ENCODE measurements around the gene PROSER2. TPM values are rescaled to one million over a fixed set of nuclear protein-coding genes. Genes with fewer than 3 reads are reported as not detected.
A peak's percentile ranks its signal among the peaks of the same experiment; 100 is the strongest.

PROSER2 gene
- total and polyA plus RNA-seq, 9 of the 15 experiments (the other 6 are each of a cell fraction or from before 2014, with no cell fraction given) = 0.62 to 14.8 (median 2.9) TPM

DNA sequence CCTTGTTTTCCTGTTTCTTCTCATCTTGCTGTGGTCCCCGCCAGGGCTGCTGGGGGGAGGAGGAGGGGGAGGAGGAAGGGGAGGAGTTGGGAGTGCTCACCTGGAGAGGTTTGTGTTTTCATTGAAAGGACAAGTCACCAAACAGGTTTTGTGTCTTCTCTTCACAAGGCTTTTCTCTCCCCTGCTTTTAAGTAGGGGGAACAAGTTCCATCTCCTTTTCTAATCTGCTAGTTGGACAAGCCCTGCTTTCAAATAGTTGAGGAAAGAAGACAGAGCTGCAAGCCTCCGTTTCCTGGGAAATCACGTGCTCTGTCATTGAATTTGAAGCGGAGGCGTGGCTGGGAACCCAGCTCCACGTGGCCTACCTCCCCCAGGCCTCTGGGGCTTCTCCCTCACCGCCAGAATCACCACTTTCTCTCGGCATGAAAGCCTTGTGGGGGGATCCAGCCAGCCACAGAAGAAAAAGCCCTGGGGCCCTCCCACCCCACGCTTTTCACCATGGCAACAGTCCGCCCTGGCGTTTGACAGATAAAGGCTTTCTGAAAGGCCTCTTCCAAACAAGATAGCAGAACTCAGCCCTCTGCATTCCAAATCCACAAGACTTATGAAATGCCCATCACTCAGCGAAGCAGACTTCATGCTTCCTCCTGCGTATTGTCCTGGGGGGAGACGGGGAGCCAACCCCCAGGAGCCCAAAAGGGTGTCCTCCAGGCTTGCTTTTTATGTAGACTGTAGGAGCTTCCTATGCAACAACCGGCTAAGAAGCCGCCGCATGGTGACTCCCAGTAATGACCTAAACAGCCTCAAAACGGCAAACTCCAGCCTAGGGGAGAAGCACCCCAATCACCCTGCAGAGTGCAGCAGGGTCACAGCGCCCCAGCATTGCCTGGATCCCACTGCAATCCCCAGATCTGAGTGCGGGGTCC lies 51.7 kb downstream of the PROSER2 start (continued):
- TF ChIP-seq, protein P1, sequence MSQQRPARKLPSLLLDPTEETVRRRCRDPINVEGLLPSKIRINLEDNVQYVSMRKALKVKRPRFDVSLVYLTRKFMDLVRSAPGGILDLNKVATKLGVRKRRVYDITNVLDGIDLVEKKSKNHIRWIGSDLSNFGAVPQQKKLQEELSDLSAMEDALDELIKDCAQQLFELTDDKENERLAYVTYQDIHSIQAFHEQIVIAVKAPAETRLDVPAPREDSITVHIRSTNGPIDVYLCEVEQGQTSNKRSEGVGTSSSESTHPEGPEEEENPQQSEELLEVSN (IDR thresholded peaks at IDR 0.05; ENCODE audit: borderline replicate concordance in 1 of 2, extremely low read depth in 1 of 2, insufficient read depth in 1 of 2, insufficient read length in 1 of 2, low read depth in 1 of 2, low read length in 1 of 2, poor library complexity in 1 of 2, severe bottlenecking in 1 of 2) = peak; percentile 61 to 92
- TF ChIP-seq ETV1 (tag; conservative IDR thresholded peaks at IDR 0.05; ENCODE audit: low read depth) = 0 out of 2 replicates have a peak, but pooled peaks have one; percentile 31
- no peak for TF ChIP-seq PHF8 (IDR thresholded peaks at IDR 0.05; ENCODE audit: borderline replicate concordance, low read length)
- TF ChIP-seq FOXK1 (CRISPR knock-in tag; IDR thresholded peaks at IDR 0.05; ENCODE audit: borderline replicate concordance) = no peak
- TF ChIP-seq ZNF583 (CRISPR knock-in tag; IDR thresholded peaks at IDR 0.05) = no peak
- TF ChIP-seq, protein P2, sequence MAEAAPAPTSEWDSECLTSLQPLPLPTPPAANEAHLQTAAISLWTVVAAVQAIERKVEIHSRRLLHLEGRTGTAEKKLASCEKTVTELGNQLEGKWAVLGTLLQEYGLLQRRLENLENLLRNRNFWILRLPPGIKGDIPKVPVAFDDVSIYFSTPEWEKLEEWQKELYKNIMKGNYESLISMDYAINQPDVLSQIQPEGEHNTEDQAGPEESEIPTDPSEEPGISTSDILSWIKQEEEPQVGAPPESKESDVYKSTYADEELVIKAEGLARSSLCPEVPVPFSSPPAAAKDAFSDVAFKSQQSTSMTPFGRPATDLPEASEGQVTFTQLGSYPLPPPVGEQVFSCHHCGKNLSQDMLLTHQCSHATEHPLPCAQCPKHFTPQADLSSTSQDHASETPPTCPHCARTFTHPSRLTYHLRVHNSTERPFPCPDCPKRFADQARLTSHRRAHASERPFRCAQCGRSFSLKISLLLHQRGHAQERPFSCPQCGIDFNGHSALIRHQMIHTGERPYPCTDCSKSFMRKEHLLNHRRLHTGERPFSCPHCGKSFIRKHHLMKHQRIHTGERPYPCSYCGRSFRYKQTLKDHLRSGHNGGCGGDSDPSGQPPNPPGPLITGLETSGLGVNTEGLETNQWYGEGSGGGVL (CRISPR knock-in tag; IDR thresholded peaks at IDR 0.05) = no peak
- peak; percentile 42 for TF ChIP-seq TAF9B (IDR thresholded peaks at IDR 0.05; ENCODE audit: partially characterized antibody)
- TF ChIP-seq, protein P3, sequence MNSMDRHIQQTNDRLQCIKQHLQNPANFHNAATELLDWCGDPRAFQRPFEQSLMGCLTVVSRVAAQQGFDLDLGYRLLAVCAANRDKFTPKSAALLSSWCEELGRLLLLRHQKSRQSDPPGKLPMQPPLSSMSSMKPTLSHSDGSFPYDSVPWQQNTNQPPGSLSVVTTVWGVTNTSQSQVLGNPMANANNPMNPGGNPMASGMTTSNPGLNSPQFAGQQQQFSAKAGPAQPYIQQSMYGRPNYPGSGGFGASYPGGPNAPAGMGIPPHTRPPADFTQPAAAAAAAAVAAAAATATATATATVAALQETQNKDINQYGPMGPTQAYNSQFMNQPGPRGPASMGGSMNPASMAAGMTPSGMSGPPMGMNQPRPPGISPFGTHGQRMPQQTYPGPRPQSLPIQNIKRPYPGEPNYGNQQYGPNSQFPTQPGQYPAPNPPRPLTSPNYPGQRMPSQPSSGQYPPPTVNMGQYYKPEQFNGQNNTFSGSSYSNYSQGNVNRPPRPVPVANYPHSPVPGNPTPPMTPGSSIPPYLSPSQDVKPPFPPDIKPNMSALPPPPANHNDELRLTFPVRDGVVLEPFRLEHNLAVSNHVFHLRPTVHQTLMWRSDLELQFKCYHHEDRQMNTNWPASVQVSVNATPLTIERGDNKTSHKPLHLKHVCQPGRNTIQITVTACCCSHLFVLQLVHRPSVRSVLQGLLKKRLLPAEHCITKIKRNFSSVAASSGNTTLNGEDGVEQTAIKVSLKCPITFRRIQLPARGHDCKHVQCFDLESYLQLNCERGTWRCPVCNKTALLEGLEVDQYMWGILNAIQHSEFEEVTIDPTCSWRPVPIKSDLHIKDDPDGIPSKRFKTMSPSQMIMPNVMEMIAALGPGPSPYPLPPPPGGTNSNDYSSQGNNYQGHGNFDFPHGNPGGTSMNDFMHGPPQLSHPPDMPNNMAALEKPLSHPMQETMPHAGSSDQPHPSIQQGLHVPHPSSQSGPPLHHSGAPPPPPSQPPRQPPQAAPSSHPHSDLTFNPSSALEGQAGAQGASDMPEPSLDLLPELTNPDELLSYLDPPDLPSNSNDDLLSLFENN (IDR thresholded peaks at IDR 0.05; ENCODE audit: low read depth in 2 of 2, low read length in 2 of 2) = no peak
- no peak for TF ChIP-seq TBP (optimal IDR thresholded peaks at IDR 0.05; ENCODE audit: low read depth, low read length)
- TF ChIP-seq ZBTB1 (CRISPR knock-in tag; IDR thresholded peaks at IDR 0.05; ENCODE audit: borderline replicate concordance, low read depth) = no peak
- TF ChIP-seq, protein P4, sequence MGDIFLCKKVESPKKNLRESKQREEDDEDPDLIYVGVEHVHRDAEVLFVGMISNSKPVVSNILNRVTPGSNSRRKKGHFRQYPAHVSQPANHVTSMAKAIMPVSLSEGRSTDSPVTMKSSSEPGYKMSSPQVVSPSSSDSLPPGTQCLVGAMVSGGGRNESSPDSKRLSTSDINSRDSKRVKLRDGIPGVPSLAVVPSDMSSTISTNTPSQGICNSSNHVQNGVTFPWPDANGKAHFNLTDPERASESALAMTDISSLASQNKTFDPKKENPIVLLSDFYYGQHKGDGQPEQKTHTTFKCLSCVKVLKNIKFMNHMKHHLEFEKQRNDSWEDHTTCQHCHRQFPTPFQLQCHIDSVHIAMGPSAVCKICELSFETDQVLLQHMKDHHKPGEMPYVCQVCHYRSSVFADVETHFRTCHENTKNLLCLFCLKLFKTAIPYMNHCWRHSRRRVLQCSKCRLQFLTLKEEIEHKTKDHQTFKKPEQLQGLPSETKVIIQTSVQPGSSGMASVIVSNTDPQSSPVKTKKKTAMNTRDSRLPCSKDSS (IDR thresholded peaks at IDR 0.05; ENCODE audit: low read depth, partially characterized antibody) = no peak
- no peak for TF ChIP-seq ZNF3 (CRISPR knock-in tag; IDR thresholded peaks at IDR 0.05)
- no peak for TF ChIP-seq GABPB2 (CRISPR knock-in tag; conservative IDR thresholded peaks at IDR 0.05)
- peak; percentile 62 for TF ChIP-seq CBFA2T2 (conservative IDR thresholded peaks at IDR 0.05)
- no peak for TF ChIP-seq SNIP1 (IDR thresholded peaks at IDR 0.05; ENCODE audit: low read depth)
- no peak for TF ChIP-seq MCM7 (IDR thresholded peaks at IDR 0.05)
- TF ChIP-seq, protein P5, sequence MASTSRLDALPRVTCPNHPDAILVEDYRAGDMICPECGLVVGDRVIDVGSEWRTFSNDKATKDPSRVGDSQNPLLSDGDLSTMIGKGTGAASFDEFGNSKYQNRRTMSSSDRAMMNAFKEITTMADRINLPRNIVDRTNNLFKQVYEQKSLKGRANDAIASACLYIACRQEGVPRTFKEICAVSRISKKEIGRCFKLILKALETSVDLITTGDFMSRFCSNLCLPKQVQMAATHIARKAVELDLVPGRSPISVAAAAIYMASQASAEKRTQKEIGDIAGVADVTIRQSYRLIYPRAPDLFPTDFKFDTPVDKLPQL (IDR thresholded peaks at IDR 0.05; ENCODE audit: extremely low read depth, insufficient read length) = no peak
